Liver (tissue), 9 donors: Measurements from ENCODE around the gene TTYH1. TPM values are rescaled to one million over a fixed set of nuclear protein-coding genes. Genes with fewer than 3 reads are reported as not detected.

Experiments used
- DNase-seq: peaks from one replicate; pipeline ENCODE4 v3.0.0-alpha.2; 2017; ENCODE audit warnings: low spot score
- H3K27ac ChIP-seq, 2 donors: one replicate each; pipeline ENCODE4 v1.7.0; 2013; ENCODE audit warnings: inconsistent platforms in 2 of 2, low read length in 2 of 2, control low read depth in 1 of 2, low read depth in 1 of 2, mild to moderate bottlenecking in 1 of 2
- H3K27me3 ChIP-seq, 4 donors: one replicate each; pipeline versions ENCODE4 v1.6.1 to v1.7.0; 2013; ENCODE audit warnings: low read length in 3 of 4, inconsistent platforms in 1 of 4, mild to moderate bottlenecking in 1 of 4, moderate library complexity in 1 of 4; ENCODE audit not compliant: control insufficient read depth in 4 of 4, insufficient read depth in 4 of 4
- H3K36me3 ChIP-seq, 4 donors: one replicate each; pipeline versions ENCODE4 v1.6.1 to v1.7.0; 2013; ENCODE audit warnings: low read length in 3 of 4, mild to moderate bottlenecking in 3 of 4, low read depth in 1 of 4, moderate library complexity in 1 of 4; ENCODE audit not compliant: control insufficient read depth in 4 of 4, insufficient read depth in 3 of 4
- H3K4me1 ChIP-seq, 4 donors: one replicate each; pipeline versions ENCODE4 v1.6.1 to v1.7.0; 2013; ENCODE audit warnings: low read length in 3 of 4, mild to moderate bottlenecking in 3 of 4, moderate library complexity in 1 of 4; ENCODE audit not compliant: control insufficient read depth in 4 of 4, insufficient read depth in 4 of 4
- H3K4me3 ChIP-seq, 3 donors: one replicate each; pipeline versions ENCODE4 v1.6.1 to v1.7.0; 2013; ENCODE audit warnings: low read length in 3 of 3, control low read depth in 1 of 3, low read depth in 1 of 3, mild to moderate bottlenecking in 1 of 3
- H3K9ac ChIP-seq, 2 donors: one replicate each; pipeline ENCODE4 v1.7.0; 2013; ENCODE audit warnings: low read length in 2 of 2, mild to moderate bottlenecking in 2 of 2, moderate library complexity in 2 of 2, control low read depth in 1 of 2, low read depth in 1 of 2
- H3K9me3 ChIP-seq, 4 donors: one replicate each; pipeline versions ENCODE4 v1.6.1 to v1.7.0; 2013; ENCODE audit warnings: low read length in 3 of 4; ENCODE audit not compliant: control insufficient read depth in 4 of 4
- EGR1 ChIP-seq, 2 donors: IDR thresholded peaks; 2 replicates each; pipeline ENCODE4 v1.6.1; 2016 to 2018; ENCODE audit warnings: antibody characterized with exemption in 2 of 2, low read depth in 2 of 2
- FOXA1 ChIP-seq: IDR thresholded peaks from 2 replicates; pipeline ENCODE4 v1.6.1; 2016; ENCODE audit warnings: antibody characterized with exemption
- FOXA2 ChIP-seq: IDR thresholded peaks from 2 replicates; pipeline ENCODE4 v1.6.1; 2016; ENCODE audit warnings: antibody characterized with exemption
- GABPA ChIP-seq, 2 donors: IDR thresholded peaks in 1 of 2; conservative IDR thresholded peaks in 1 of 2; 2 replicates each; pipeline ENCODE4 v1.6.1; 2016; ENCODE audit warnings: antibody characterized with exemption in 2 of 2, mild to moderate bottlenecking in 1 of 2, moderate library complexity in 1 of 2
- HNF4A ChIP-seq, 2 donors: conservative IDR thresholded peaks; 2 replicates each; pipeline ENCODE4 v1.6.1; 2016; ENCODE audit warnings: antibody characterized with exemption in 2 of 2, mild to moderate bottlenecking in 2 of 2
- HNF4G ChIP-seq: IDR thresholded peaks from 2 replicates; pipeline ENCODE4 v1.6.1; 2016; ENCODE audit warnings: antibody characterized with exemption
- JUND ChIP-seq, 2 donors: IDR thresholded peaks; 2 replicates each; pipeline ENCODE4 v1.6.1; 2016; ENCODE audit warnings: antibody characterized with exemption in 2 of 2
- RAD21 ChIP-seq, 2 donors: IDR thresholded peaks; 2 replicates each; pipeline ENCODE4 v1.6.1; 2016; ENCODE audit warnings: antibody characterized with exemption in 2 of 2, mild to moderate bottlenecking in 2 of 2
- RXRA ChIP-seq, 2 donors: IDR thresholded peaks; 2 replicates each; pipeline ENCODE4 v1.6.1; 2017 to 2018; ENCODE audit warnings: antibody characterized with exemption in 2 of 2, mild to moderate bottlenecking in 1 of 2
- SP1 ChIP-seq: IDR thresholded peaks from 2 replicates; pipeline ENCODE4 v1.6.1; 2018; ENCODE audit warnings: antibody characterized with exemption, mild to moderate bottlenecking
- TAF1 ChIP-seq: conservative IDR thresholded peaks from 2 replicates; pipeline ENCODE4 v1.6.1; 2016; ENCODE audit warnings: antibody characterized with exemption, mild to moderate bottlenecking
- YY1 ChIP-seq: IDR thresholded peaks from 2 replicates; pipeline ENCODE4 v1.6.1; 2016; ENCODE audit warnings: antibody characterized with exemption, mild to moderate bottlenecking
- WGBS: extraction: QIAGEN DNeasy Blood & Tissue Kit; methylation state at CpG from one replicate; pipeline ENCODE4 v1.1.7; 2013; 5-methylcytosine and 5-hydroxymethylcytosine counted together
- polyA plus RNA-seq, 2 donors: library from polyadenylated mRNA; stranded (reverse) in 1 of 2; unstranded in 1 of 2; fragments of 200-250 nt in 1 of 2; fragments of >200 nt in 1 of 2; fragmentation: Nextera tagmentation in 1 of 2; extraction: Ambion mirVana in 1 of 2; gene quantifications; one replicate each; pipeline versions ENCODE4 v1.2.1 to v1.2.3, GENCODE V29; 2013 to 2015
- total RNA-seq, 2 donors: library from RNA; depleted of rRNA; stranded (reverse); fragments of >200 nt; gene quantifications; one replicate each; pipeline ENCODE4 v1.2.3, GENCODE V29; 2014
- TF ChIP-seq, protein P1 (sequence below): IDR thresholded peaks from 2 replicates; pipeline ENCODE4 v1.6.1; 2016; ENCODE audit warnings: antibody characterized with exemption
- TF ChIP-seq, protein P2 (sequence below): IDR thresholded peaks from 2 replicates; pipeline ENCODE4 v1.6.1; 2016; ENCODE audit warnings: antibody characterized with exemption, mild to moderate bottlenecking
- TF ChIP-seq, protein P3 (sequence below): fragments of 150-350 bp; IDR thresholded peaks from 2 replicates; pipeline ENCODE4 v1.5.1; 2017; ENCODE audit warnings: improper control_type of control experiment, low read depth, low read length; ENCODE audit not compliant: missing input control
- TF ChIP-seq, protein P4 (sequence below): IDR thresholded peaks from 2 replicates; pipeline ENCODE4 v1.6.1; 2016; ENCODE audit warnings: antibody characterized with exemption
- TF ChIP-seq, protein P5 (sequence below): IDR thresholded peaks from 2 replicates; pipeline ENCODE4 v1.6.1; 2016; ENCODE audit warnings: antibody characterized with exemption
- donor health status: healthy.
- donor health status: healthy.
- donor health status: healthy.
- donor health status: healthy.
- donor health status: healthy.

The TTYH1 gene
- total and polyA plus RNA-seq, 4 donors: 0.28 to 1.1 (median 0.61) TPM

DNA sequence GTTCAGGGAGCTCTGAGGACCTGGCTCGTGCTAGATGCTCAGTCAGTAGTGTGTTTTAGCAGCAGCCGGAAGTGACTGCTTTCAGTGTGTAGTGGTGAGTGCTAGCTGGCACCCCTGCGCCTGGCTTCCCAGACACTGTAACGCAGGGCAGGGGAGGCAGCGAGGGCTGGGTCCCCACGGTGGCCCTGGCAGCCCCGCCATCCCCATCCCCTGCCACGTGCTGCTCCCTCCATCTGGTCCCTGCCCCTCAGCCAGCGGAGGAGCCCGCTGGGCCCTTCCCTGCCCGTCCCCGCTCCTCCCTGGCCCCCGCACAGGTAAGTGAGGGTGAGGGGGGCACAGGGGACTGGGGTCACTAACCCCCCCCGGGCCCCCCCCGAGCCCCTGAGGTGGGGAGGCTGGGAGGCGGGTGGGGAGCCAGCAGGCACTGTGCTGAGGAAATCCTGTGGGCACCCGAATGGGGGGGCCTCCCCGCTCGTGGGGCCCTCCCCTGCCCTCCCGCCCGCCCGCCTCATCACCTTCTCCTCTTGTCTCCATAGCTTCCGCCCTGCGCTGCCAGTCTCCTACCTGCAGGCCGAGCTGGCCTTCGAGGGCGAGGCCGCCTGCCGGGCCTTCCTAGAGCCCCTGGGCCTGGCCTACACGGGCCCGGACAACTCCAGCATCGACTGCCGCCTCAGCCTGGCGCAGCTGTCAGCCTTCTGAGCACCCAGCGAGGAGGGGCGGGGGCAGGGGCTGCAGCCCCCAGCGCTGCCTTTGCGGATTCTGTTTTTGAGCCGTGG, 45.2 kb downstream of the TTYH1 start:
- H3K36me3 ChIP-seq: peaks cover 30 to 61% (median 46%) of the 10 kb centered on the region in 4 donors
- DNase-seq: no peak
- H3K4me3 ChIP-seq: no peak overlapping the region
- TF ChIP-seq HNF4A (conservative IDR thresholded peaks at IDR 0.05) (no peak), RXRA (IDR thresholded peaks at IDR 0.05) (no peak), YY1 (no peak), FOXA2 (no peak), RAD21 (IDR thresholded peaks at IDR 0.05) (no peak), TAF1 (no peak), EGR1 (IDR thresholded peaks at IDR 0.05; ENCODE audit: low read depth in 2 of 2) (no peak), GABPA (IDR thresholded peaks at IDR 0.05 in 1 of 2, conservative IDR thresholded peaks at IDR 0.05 in 1 of 2) (no peak), HNF4G (no peak), JUND (IDR thresholded peaks at IDR 0.05) (no peak), SP1 (no peak), FOXA1 (no peak)
- TF ChIP-seq, protein P1, sequence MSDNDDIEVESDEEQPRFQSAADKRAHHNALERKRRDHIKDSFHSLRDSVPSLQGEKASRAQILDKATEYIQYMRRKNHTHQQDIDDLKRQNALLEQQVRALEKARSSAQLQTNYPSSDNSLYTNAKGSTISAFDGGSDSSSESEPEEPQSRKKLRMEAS: no peak
- TF ChIP-seq, protein P2, sequence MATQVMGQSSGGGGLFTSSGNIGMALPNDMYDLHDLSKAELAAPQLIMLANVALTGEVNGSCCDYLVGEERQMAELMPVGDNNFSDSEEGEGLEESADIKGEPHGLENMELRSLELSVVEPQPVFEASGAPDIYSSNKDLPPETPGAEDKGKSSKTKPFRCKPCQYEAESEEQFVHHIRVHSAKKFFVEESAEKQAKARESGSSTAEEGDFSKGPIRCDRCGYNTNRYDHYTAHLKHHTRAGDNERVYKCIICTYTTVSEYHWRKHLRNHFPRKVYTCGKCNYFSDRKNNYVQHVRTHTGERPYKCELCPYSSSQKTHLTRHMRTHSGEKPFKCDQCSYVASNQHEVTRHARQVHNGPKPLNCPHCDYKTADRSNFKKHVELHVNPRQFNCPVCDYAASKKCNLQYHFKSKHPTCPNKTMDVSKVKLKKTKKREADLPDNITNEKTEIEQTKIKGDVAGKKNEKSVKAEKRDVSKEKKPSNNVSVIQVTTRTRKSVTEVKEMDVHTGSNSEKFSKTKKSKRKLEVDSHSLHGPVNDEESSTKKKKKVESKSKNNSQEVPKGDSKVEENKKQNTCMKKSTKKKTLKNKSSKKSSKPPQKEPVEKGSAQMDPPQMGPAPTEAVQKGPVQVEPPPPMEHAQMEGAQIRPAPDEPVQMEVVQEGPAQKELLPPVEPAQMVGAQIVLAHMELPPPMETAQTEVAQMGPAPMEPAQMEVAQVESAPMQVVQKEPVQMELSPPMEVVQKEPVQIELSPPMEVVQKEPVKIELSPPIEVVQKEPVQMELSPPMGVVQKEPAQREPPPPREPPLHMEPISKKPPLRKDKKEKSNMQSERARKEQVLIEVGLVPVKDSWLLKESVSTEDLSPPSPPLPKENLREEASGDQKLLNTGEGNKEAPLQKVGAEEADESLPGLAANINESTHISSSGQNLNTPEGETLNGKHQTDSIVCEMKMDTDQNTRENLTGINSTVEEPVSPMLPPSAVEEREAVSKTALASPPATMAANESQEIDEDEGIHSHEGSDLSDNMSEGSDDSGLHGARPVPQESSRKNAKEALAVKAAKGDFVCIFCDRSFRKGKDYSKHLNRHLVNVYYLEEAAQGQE: no peak
- TF ChIP-seq, protein P3, sequence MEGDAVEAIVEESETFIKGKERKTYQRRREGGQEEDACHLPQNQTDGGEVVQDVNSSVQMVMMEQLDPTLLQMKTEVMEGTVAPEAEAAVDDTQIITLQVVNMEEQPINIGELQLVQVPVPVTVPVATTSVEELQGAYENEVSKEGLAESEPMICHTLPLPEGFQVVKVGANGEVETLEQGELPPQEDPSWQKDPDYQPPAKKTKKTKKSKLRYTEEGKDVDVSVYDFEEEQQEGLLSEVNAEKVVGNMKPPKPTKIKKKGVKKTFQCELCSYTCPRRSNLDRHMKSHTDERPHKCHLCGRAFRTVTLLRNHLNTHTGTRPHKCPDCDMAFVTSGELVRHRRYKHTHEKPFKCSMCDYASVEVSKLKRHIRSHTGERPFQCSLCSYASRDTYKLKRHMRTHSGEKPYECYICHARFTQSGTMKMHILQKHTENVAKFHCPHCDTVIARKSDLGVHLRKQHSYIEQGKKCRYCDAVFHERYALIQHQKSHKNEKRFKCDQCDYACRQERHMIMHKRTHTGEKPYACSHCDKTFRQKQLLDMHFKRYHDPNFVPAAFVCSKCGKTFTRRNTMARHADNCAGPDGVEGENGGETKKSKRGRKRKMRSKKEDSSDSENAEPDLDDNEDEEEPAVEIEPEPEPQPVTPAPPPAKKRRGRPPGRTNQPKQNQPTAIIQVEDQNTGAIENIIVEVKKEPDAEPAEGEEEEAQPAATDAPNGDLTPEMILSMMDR: no peak
- TF ChIP-seq, protein P4, sequence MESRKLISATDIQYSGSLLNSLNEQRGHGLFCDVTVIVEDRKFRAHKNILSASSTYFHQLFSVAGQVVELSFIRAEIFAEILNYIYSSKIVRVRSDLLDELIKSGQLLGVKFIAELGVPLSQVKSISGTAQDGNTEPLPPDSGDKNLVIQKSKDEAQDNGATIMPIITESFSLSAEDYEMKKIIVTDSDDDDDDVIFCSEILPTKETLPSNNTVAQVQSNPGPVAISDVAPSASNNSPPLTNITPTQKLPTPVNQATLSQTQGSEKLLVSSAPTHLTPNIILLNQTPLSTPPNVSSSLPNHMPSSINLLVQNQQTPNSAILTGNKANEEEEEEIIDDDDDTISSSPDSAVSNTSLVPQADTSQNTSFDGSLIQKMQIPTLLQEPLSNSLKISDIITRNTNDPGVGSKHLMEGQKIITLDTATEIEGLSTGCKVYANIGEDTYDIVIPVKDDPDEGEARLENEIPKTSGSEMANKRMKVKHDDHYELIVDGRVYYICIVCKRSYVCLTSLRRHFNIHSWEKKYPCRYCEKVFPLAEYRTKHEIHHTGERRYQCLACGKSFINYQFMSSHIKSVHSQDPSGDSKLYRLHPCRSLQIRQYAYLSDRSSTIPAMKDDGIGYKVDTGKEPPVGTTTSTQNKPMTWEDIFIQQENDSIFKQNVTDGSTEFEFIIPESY: no peak
- TF ChIP-seq, protein P5, sequence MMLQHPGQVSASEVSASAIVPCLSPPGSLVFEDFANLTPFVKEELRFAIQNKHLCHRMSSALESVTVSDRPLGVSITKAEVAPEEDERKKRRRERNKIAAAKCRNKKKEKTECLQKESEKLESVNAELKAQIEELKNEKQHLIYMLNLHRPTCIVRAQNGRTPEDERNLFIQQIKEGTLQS: no peak
- H3K4me1 ChIP-seq: peaks cover 8 to 26% (median 17%) of the 10 kb centered on the region in 4 donors
- no peaks in the 10 kb centered on the region for H3K9me3 ChIP-seq
- 87% methylated on average over 39 of the region's 39 CpGs for WGBS
- H3K27me3 ChIP-seq: no peaks in the 10 kb centered on the region
- no peak overlapping the region for H3K9ac ChIP-seq
- H3K27ac ChIP-seq: no peak overlapping the region
